H9 (cell line): Measurements from ENCODE around the gene WDR37. TPM values are rescaled to one million over a fixed set of nuclear protein-coding genes. Genes with fewer than 3 reads are reported as not detected.

Source experiments
- DNase-seq: peaks from one replicate; pipeline ENCODE4 v3.0.0-alpha.2; 2017
- H2AFZ ChIP-seq: one replicate; pipeline ENCODE4 v1.6.1; 2013; ENCODE audit warnings: mild to moderate bottlenecking, low read length, control low read depth, moderate library complexity
- H2AK5ac ChIP-seq: 2 replicates; pipeline ENCODE4 v1.6.1; 2013; ENCODE audit warnings: low read length, control low read depth, mixed read lengths; ENCODE audit not compliant: insufficient read length
- H2BK120ac ChIP-seq: one replicate; pipeline ENCODE4 v1.6.1; 2013; ENCODE audit warnings: low read depth, mild to moderate bottlenecking, low read length, control low read depth, inconsistent platforms; ENCODE audit not compliant: poor library complexity, severe bottlenecking
- H2BK12ac ChIP-seq: 2 replicates; pipeline ENCODE4 v1.6.1; 2013; ENCODE audit warnings: low read length, control low read depth, mixed read lengths, low read depth; ENCODE audit not compliant: insufficient read length
- H2BK15ac ChIP-seq: 2 replicates; pipeline ENCODE4 v1.6.1; 2013; ENCODE audit warnings: low read depth, low read length, control low read depth
- H2BK20ac ChIP-seq: one replicate; pipeline ENCODE4 v1.6.1; 2013; ENCODE audit warnings: low read depth, mild to moderate bottlenecking, low read length, control low read depth, inconsistent platforms; ENCODE audit not compliant: poor library complexity, severe bottlenecking
- H2BK5ac ChIP-seq: 2 replicates; pipeline ENCODE4 v1.6.1; 2013; ENCODE audit warnings: low read length, control low read depth, mixed read lengths; ENCODE audit not compliant: insufficient read length
- H3K14ac ChIP-seq: 2 replicates; pipeline ENCODE4 v1.6.1; 2013; ENCODE audit warnings: low read length, control low read depth; ENCODE audit not compliant: insufficient read depth
- H3K18ac ChIP-seq: 2 replicates; pipeline ENCODE4 v1.6.1; 2013; ENCODE audit warnings: low read depth, mild to moderate bottlenecking, mixed read lengths, low read length, control low read depth; ENCODE audit not compliant: insufficient read length
- H3K23ac ChIP-seq: 2 replicates; pipeline ENCODE4 v1.6.1; 2013; ENCODE audit warnings: low read length, control low read depth, mixed read lengths, low read depth; ENCODE audit not compliant: insufficient read length
- H3K23me2 ChIP-seq: 2 replicates; pipeline ENCODE4 v1.6.1; 2013; ENCODE audit warnings: low read depth, mild to moderate bottlenecking, mixed read lengths, low read length, control low read depth; ENCODE audit not compliant: insufficient read length, poor library complexity, severe bottlenecking
- H3K27ac ChIP-seq: 2 replicates; pipeline ENCODE4 v1.5.1; 2013; ENCODE audit warnings: low read length, control low read depth, mixed read lengths, low read depth; ENCODE audit not compliant: insufficient read length
- H3K27me3 ChIP-seq: 2 replicates; pipeline ENCODE4 v1.6.1; 2013; ENCODE audit warnings: low read length, control low read depth, inconsistent platforms; ENCODE audit not compliant: insufficient read depth
- H3K4ac ChIP-seq: 2 replicates; pipeline ENCODE4 v1.6.1; 2013; ENCODE audit warnings: low read depth, mild to moderate bottlenecking, control low read depth, inconsistent platforms, low read length, moderate library complexity
- H3K4me1 ChIP-seq: 2 replicates; pipeline ENCODE4 v1.6.1; 2013; ENCODE audit warnings: low read length, control low read depth, inconsistent platforms; ENCODE audit not compliant: insufficient read depth
- H3K4me2 ChIP-seq: 2 replicates; pipeline ENCODE4 v1.6.1; 2013; ENCODE audit warnings: low read length, control low read depth, mixed read lengths; ENCODE audit not compliant: insufficient read length, insufficient read depth
- H3K56ac ChIP-seq: 2 replicates; pipeline ENCODE4 v1.6.1; 2013; ENCODE audit warnings: low read depth, mild to moderate bottlenecking, mixed read lengths, low read length, control low read depth; ENCODE audit not compliant: insufficient read length
- H3K79me1 ChIP-seq: 2 replicates; pipeline ENCODE4 v1.6.1; 2013; ENCODE audit warnings: low read depth, mild to moderate bottlenecking, moderate library complexity, low read length, control low read depth, inconsistent platforms; ENCODE audit not compliant: insufficient read depth, poor library complexity, severe bottlenecking
- H3K79me2 ChIP-seq: 2 replicates; pipeline ENCODE4 v1.6.1; 2013; ENCODE audit warnings: low read length, control low read depth, inconsistent platforms; ENCODE audit not compliant: insufficient read depth
- H3K9ac ChIP-seq: 2 replicates; pipeline ENCODE4 v1.6.1; 2013; ENCODE audit warnings: low read length, control low read depth, mixed read lengths; ENCODE audit not compliant: insufficient read length; ENCODE audit errors: extremely low read depth
- H3K9me3 ChIP-seq: one replicate; pipeline ENCODE4 v1.6.1; 2013; ENCODE audit warnings: low read depth, low read length, inconsistent platforms; ENCODE audit not compliant: control insufficient read depth
- H3T11ph ChIP-seq: one replicate; pipeline ENCODE4 v1.6.1; 2013; ENCODE audit warnings: mild to moderate bottlenecking, low read length, control low read depth, inconsistent platforms
- H4K20me1 ChIP-seq: one replicate; pipeline ENCODE4 v1.6.1; 2013; ENCODE audit not compliant: control insufficient read depth, insufficient read length, insufficient read depth
- H4K5ac ChIP-seq: 2 replicates; pipeline ENCODE4 v1.6.1; 2013; ENCODE audit warnings: low read depth, mild to moderate bottlenecking, mixed read lengths, low read length, control low read depth; ENCODE audit not compliant: insufficient read length
- H4K8ac ChIP-seq: replicated peaks from 2 replicates; pipeline ENCODE4 v1.6.1; 2013; ENCODE audit warnings: low read length, control low read depth, mixed read lengths, low read depth; ENCODE audit not compliant: insufficient read length
- H4K91ac ChIP-seq: 2 replicates; pipeline ENCODE4 v1.6.1; 2013; ENCODE audit warnings: low read depth, mild to moderate bottlenecking, moderate library complexity, mixed read lengths, low read length, control low read depth; ENCODE audit not compliant: insufficient read length
- H3K27ac Mint-ChIP-seq, 3 experiments: 2 replicates in 2 of 3; 3 replicates in 1 of 3; pipeline ENCODE4 v1.8.0; 2020 to 2021; ENCODE audit warnings: mixed read lengths in 3 of 3, mild to moderate bottlenecking in 1 of 3, moderate library complexity in 1 of 3
- H3K27me3 Mint-ChIP-seq: 2 replicates; pipeline ENCODE4 v1.8.0; 2021; ENCODE audit warnings: low read depth, mild to moderate bottlenecking, moderate library complexity, mixed read lengths
- H3K36me3 Mint-ChIP-seq, 3 experiments: 2 replicates in 2 of 3; 3 replicates in 1 of 3; pipeline ENCODE4 v1.8.0; 2020 to 2021; ENCODE audit warnings: low read depth in 3 of 3, mixed read lengths in 3 of 3; ENCODE audit not compliant: insufficient read depth in 1 of 3
- H3K4me1 Mint-ChIP-seq, 2 experiments: 2 replicates each; pipeline ENCODE4 v1.8.0; 2020; ENCODE audit warnings: mixed read lengths in 2 of 2
- H3K4me3 Mint-ChIP-seq, 2 experiments: 2 replicates in 1 of 2; 3 replicates in 1 of 2; pipeline ENCODE4 v1.8.0; 2020 to 2021; ENCODE audit warnings: mild to moderate bottlenecking in 2 of 2, mixed read lengths in 2 of 2, moderate library complexity in 1 of 2
- H3K9me3 Mint-ChIP-seq, 2 experiments: 2 replicates in 1 of 2; 3 replicates in 1 of 2; pipeline ENCODE4 v1.8.0; 2020; ENCODE audit warnings: mild to moderate bottlenecking in 2 of 2, mixed read lengths in 2 of 2, moderate library complexity in 1 of 2
- WGBS: extraction: QIAGEN DNeasy Blood & Tissue Kit; methylation state at CpG from one replicate; pipeline ENCODE4 v1.1.7; 2013; ENCODE audit warnings: missing lambda C conversion rate, low lambda C conversion rate, mixed read lengths; ENCODE audit not compliant: insufficient read length; ENCODE audit errors: extremely low coverage; 5-methylcytosine and 5-hydroxymethylcytosine counted together
- total RNA-seq: library from RNA; stranded (reverse); gene quantifications from 2 replicates; pipeline ENCODE4 v1.2.1, GENCODE V29; 2021
- TF ChIP-seq, protein P1 (sequence below): fragments of 200-600 bp; sonication (generic); conservative IDR thresholded peaks from 3 replicates; pipeline ENCODE4 v1.8.0; 2021; ENCODE audit warnings: antibody characterized with exemption, mild to moderate bottlenecking

The WDR37 gene
- total RNA-seq, 1 experiment from 2014 or later, result 13.1 TPM

DNA sequence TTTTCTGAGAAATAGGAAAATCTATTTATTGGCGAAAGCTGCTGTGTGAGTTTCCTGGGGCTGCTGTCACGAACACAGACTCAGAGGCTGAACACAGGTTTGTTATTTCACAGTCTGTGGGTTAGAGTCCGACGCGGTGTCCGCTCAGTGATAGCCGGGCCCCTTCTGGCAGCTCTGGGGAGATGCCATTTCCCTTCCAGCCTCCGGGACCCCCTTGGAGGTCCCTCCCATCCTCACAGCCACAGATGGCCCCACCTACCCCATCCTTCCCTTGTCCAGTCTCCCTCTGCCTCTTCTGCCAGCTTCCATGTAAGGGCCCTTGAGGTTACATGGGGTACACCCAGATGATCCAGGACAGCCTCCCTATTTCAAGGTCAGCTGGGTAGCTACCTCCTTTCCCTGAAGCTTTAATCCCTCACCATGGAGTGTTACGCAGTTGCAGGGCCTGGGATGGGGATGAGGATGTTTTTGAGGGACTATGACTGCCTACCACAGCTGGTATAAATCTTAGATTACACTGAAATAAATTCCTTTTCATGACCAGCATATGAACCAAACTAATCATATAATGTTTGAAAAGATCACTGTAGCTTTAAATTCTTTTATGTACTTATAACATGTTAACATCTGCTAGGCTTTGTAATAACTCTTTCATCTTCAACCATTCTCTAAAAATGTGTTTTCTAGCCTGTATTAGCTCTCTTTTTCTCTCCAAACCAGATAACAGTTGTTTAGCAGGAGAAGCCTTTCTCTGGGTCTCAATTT, 98.5 kb downstream of the WDR37 start:
- Histone ChIP-seq H4K5ac (no peak overlapping the region), H3K9ac (no peak overlapping the region), H3K18ac (no peak overlapping the region), H3K23me2 (no peaks in the 10 kb centered on the region), H3K27me3 (no peaks in the 10 kb centered on the region), H2AK5ac (no peak overlapping the region), H3K27ac (no peak overlapping the region), H3K9me3 (no peaks in the 10 kb centered on the region), H3K79me1 (no peaks in the 10 kb centered on the region), H4K20me1 (no peaks in the 10 kb centered on the region), H3K4me1 (no peaks in the 10 kb centered on the region), H2BK20ac (no peak overlapping the region), H2AFZ (no peak overlapping the region), H2BK15ac (no peak overlapping the region), H3T11ph (no peak overlapping the region), H3K56ac (no peak overlapping the region), H3K4ac (no peak overlapping the region), H2BK120ac (no peak overlapping the region), H3K4me2 (no peak overlapping the region), H3K23ac (no peak overlapping the region), H2BK5ac (no peak overlapping the region), H3K79me2 (no peaks in the 10 kb centered on the region), H4K91ac (no peak overlapping the region), H3K14ac (no peak overlapping the region), H4K8ac (no peak overlapping the region), H2BK12ac (no peak overlapping the region)
- peaks cover 4 to 5% of the 10 kb centered on the region in 2 experiments for H3K4me1 Mint-ChIP-seq
- no peak overlapping the region for H3K27ac Mint-ChIP-seq
- TF ChIP-seq, protein P1, sequence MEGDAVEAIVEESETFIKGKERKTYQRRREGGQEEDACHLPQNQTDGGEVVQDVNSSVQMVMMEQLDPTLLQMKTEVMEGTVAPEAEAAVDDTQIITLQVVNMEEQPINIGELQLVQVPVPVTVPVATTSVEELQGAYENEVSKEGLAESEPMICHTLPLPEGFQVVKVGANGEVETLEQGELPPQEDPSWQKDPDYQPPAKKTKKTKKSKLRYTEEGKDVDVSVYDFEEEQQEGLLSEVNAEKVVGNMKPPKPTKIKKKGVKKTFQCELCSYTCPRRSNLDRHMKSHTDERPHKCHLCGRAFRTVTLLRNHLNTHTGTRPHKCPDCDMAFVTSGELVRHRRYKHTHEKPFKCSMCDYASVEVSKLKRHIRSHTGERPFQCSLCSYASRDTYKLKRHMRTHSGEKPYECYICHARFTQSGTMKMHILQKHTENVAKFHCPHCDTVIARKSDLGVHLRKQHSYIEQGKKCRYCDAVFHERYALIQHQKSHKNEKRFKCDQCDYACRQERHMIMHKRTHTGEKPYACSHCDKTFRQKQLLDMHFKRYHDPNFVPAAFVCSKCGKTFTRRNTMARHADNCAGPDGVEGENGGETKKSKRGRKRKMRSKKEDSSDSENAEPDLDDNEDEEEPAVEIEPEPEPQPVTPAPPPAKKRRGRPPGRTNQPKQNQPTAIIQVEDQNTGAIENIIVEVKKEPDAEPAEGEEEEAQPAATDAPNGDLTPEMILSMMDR, result no peak
- no peak overlapping the region for H3K4me3 Mint-ChIP-seq
- no peak for DNase-seq
- WGBS, result no CpG with 5 or more reads among the region's 9 CpGs
- H3K9me3 Mint-ChIP-seq, result no peaks in the 10 kb centered on the region
- H3K27me3 Mint-ChIP-seq, result peaks cover 6% of the 10 kb centered on the region
- no peaks in the 10 kb centered on the region for H3K36me3 Mint-ChIP-seq
